ENCODE data around the gene ZBTB16.

ZBTB16 gene

GRCh38 chr11:114278342-114279065 is 219.0 kb downstream of the ZBTB16 start:
- DNase-seq (ENCODE audit: low read depth) = no peak
- TF ChIP-seq MYC (IDR thresholded peaks at IDR 0.05; ENCODE audit: low read depth, low read length) (no peak), CTCF (IDR thresholded peaks at IDR 0.05; ENCODE audit: low read depth, low read length) (no peak), POLR2A (IDR thresholded peaks at IDR 0.05; ENCODE audit: extremely low read depth, insufficient read length) (no peak)
- no peak overlapping the region for H3K4me3 ChIP-seq (ENCODE audit: low read depth, low read length)

GRCh38 chr11:114279792-114280546 is 220.5 kb downstream of the ZBTB16 start:
- H3K4me3 ChIP-seq (ENCODE audit: low read depth, low read length) = no peak overlapping the region
- no peak for DNase-seq (ENCODE audit: low read depth)
- TF ChIP-seq MYC (IDR thresholded peaks at IDR 0.05; ENCODE audit: low read depth, low read length) (no peak), MAX (IDR thresholded peaks at IDR 0.05; ENCODE audit: low read depth, low read length) (no peak), CTCF (IDR thresholded peaks at IDR 0.05; ENCODE audit: low read depth, low read length) (no peak)

GRCh38 chr11:114280696-114281095 is 221.2 kb downstream of the ZBTB16 start:
- no peak overlapping the region for H3K4me3 ChIP-seq (ENCODE audit: low read depth, low read length)
- DNase-seq (ENCODE audit: low read depth) = peak; percentile 60
- TF ChIP-seq POLR2A (IDR thresholded peaks at IDR 0.05; ENCODE audit: extremely low read depth, insufficient read length) (no peak), MAX (IDR thresholded peaks at IDR 0.05; ENCODE audit: low read depth, low read length) (no peak), MYC (IDR thresholded peaks at IDR 0.05; ENCODE audit: low read depth, low read length) (no peak), CTCF (IDR thresholded peaks at IDR 0.05; ENCODE audit: low read depth, low read length) (peak; percentile 49)

- no peak overlapping the region for H3K4me3 ChIP-seq (ENCODE audit: low read depth, low read length)
- no peak for DNase-seq (ENCODE audit: low read depth)
- TF ChIP-seq CTCF (IDR thresholded peaks at IDR 0.05; ENCODE audit: low read depth, low read length) = no peak
- no peak for TF ChIP-seq POLR2A (IDR thresholded peaks at IDR 0.05; ENCODE audit: extremely low read depth, insufficient read length)
- TF ChIP-seq MAX (IDR thresholded peaks at IDR 0.05; ENCODE audit: low read depth, low read length) = no peak
- TF ChIP-seq MYC (IDR thresholded peaks at IDR 0.05; ENCODE audit: low read depth, low read length) = no peak
Observed at GRCh38 chr11:114281388-114281956, 222.0 kb downstream of the ZBTB16 start.

GRCh38 chr11:114282488-114282887 is 223.0 kb downstream of the ZBTB16 start:
- TF ChIP-seq CTCF (IDR thresholded peaks at IDR 0.05; ENCODE audit: low read depth, low read length) (no peak), POLR2A (IDR thresholded peaks at IDR 0.05; ENCODE audit: extremely low read depth, insufficient read length) (no peak), MAX (IDR thresholded peaks at IDR 0.05; ENCODE audit: low read depth, low read length) (no peak), MYC (IDR thresholded peaks at IDR 0.05; ENCODE audit: low read depth, low read length) (no peak)
- no peak overlapping the region for H3K4me3 ChIP-seq (ENCODE audit: low read depth, low read length)
- no peak for DNase-seq (ENCODE audit: low read depth)

Measured in NB4 (cell line).